ENCODE results near the gene CFAP97. TPM values are rescaled to one million over a fixed set of nuclear protein-coding genes. Genes with fewer than 3 reads are reported as not detected.

The CFAP97 gene
- total and polyA plus RNA-seq, 4 experiments from 2014 or later: 41.6 to 128 (median 82.4) TPM

DNA sequence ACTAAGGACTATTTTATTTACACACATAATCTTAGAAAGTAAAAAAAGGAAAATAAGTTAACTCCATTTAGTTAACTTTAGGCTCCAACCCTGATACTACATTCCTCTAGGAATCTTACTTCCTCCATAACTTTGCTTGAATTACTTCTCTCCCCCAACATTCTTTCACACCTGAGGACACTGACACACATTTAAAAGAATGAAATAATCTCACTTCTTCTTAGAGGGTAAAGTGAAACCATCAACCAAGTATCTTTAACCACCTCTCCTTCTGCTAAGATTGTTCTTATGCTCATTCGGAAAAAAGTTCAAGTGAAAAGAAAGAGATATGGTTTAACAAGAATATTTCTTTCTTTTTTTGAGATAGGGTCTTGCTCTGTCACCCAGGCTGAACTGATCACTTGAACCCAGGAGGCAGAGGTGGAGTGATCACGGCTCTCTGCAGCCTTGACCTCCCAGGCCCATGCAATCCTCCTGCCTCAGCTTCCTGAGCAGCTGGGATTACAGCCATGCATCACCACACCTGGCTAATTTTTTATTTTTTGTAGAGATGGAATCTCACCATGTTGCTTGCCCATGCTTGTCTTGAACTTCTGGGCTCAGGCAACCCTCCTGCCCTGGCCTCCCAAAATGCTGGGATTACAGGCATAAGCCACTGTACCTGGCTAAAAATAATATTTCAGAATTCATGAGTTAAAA, 32.3 kb downstream of the CFAP97 start:
- peaks cover 4% of the 10 kb centered on the region for H3K4me1 ChIP-seq (ENCODE audit: insufficient read depth, low read length)
- Mint-ChIP-seq H3K27me3 (no peaks in the 10 kb centered on the region), H3K27ac (no peak overlapping the region), H3K36me3 (peaks cover 57 to 61% of the 10 kb centered on the region in 2 donors), H3K4me1 (peaks cover 4 to 23% (median 8%) of the 10 kb centered on the region in 4 donors), H3K9me3 (no peaks in the 10 kb centered on the region), H3K4me3 (no peak overlapping the region)
- intact Hi-C loops (cut with micrococcal nuclease): no loop called here
- peaks cover 15% of the 10 kb centered on the region for H3K36me3 ChIP-seq (ENCODE audit: insufficient read depth, low read length)
- no peaks in the 10 kb centered on the region for H3K9me3 ChIP-seq (ENCODE audit: control insufficient read depth in 1 of 2, low read length in 2 of 2)
- ChIA-PET CTCF (ENCODE audit: partially characterized antibody) (interaction anchor here (0.7 to 1.0 kb wide), 5 partner anchors 12 to 199 kb away, joined by 3 to 5 read pairs (median 3); no protein-coding TSS in a partner anchor), POLR2A (ENCODE audit: partially characterized antibody) (no interaction called here)
- H3K27me3 ChIP-seq (ENCODE audit: insufficient read depth, low read length): no peaks in the 10 kb centered on the region
- no peak overlapping the region for H3K27ac ChIP-seq (ENCODE audit: low read depth, low read length)
- DNase-seq: no peak
- no peak overlapping the region for H3K4me3 ChIP-seq (ENCODE audit: low read length in 2 of 2)

DNA sequence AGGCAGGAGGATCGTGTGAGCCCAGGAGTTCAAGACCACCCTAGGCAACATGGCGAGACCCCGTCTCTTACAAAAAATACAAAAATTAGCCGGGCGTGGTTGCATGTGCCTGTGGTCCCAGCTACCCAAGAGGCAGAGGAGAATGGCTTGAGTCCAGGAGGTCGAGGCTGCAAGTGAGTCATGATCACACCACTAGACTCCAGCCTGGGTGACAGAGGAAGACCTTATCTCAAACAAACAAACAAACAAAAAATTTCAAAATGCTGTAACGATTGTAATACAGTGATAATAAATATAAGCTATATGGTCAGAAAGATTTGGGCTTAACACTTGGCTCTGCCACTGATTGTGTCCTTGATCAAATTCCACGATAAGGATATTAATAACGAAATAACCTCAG, 36.6 kb downstream of the CFAP97 start:
- Mint-ChIP-seq H3K9me3 (no peaks in the 10 kb centered on the region), H3K4me1 (peaks cover 15 to 36% (median 25%) of the 10 kb centered on the region in 4 donors), H3K4me3 (no peak overlapping the region), H3K27ac (no peak overlapping the region), H3K27me3 (no peaks in the 10 kb centered on the region), H3K36me3 (peaks cover 50 to 54% of the 10 kb centered on the region in 2 donors)
- Histone ChIP-seq H3K36me3 (ENCODE audit: insufficient read depth, low read length) (peaks cover 15% of the 10 kb centered on the region), H3K4me1 (ENCODE audit: insufficient read depth, low read length) (peaks cover 18% of the 10 kb centered on the region), H3K9me3 (ENCODE audit: control insufficient read depth in 1 of 2, low read length in 2 of 2) (no peaks in the 10 kb centered on the region), H3K4me3 (ENCODE audit: low read length in 2 of 2) (no peak overlapping the region), H3K27ac (ENCODE audit: low read depth, low read length) (no peak overlapping the region), H3K27me3 (ENCODE audit: insufficient read depth, low read length) (no peaks in the 10 kb centered on the region)
- intact Hi-C loops (cut with micrococcal nuclease): no loop called here
- DNase-seq: no peak
- ChIA-PET CTCF (ENCODE audit: partially characterized antibody) (interaction anchor here (1.1 to 7.9 kb wide), 3 partner anchors 11 to 903 kb away, joined by 3 to 40 read pairs (median 11); no protein-coding TSS in a partner anchor), POLR2A (ENCODE audit: partially characterized antibody) (no interaction called here)

DNA sequence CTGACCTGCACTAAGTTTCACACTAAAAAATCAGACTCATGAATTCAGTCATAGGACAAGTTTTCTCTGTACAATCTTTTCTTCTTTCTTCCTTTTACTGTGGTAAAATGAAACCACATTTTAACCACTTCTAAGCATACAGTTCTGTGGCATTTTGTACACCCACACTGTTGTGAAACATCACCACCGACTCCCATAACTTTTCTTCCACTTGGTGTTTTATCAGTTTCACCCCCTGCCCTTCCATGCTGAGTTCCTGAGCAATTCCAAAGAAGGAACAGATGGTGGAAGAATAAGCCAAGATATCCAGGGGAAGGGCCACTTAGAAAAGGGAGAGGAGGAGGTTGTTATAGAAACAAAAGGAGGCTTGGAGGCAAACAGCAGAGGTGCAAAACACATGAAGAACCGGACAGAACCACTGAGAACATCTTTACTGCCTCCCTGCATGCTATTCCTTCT, 38.2 kb downstream of the CFAP97 start:
- DNase-seq: peak in 4 of 5 donors; percentile 63 to 70 (median 66)
- Mint-ChIP-seq H3K36me3 (peaks cover 46 to 56% of the 10 kb centered on the region in 2 donors), H3K4me3 (peak overlapping the region; percentile 29 to 78 (median 60)), H3K9me3 (no peaks in the 10 kb centered on the region), H3K27me3 (no peaks in the 10 kb centered on the region), H3K4me1 (peaks cover 15 to 32% (median 23%) of the 10 kb centered on the region in 4 donors), H3K27ac (peak overlapping the region in 6 of 7 donors; percentile 32 to 86 (median 50))
- intact Hi-C loops (cut with micrococcal nuclease): no loop called here
- no peak overlapping the region for H3K27ac ChIP-seq (ENCODE audit: low read depth, low read length)
- H3K36me3 ChIP-seq (ENCODE audit: insufficient read depth, low read length): peaks cover 28% of the 10 kb centered on the region
- POLR2A ChIA-PET (ENCODE audit: partially characterized antibody): no interaction called here
- no peaks in the 10 kb centered on the region for H3K27me3 ChIP-seq (ENCODE audit: insufficient read depth, low read length)
- CTCF ChIA-PET (ENCODE audit: partially characterized antibody): interaction anchor here (0.5 to 7.9 kb wide), 2 partner anchors 19 to 33 kb away, joined by 4 to 40 read pairs; no protein-coding TSS in a partner anchor
- no peak overlapping the region for H3K4me3 ChIP-seq (ENCODE audit: low read length in 2 of 2)
- H3K4me1 ChIP-seq (ENCODE audit: insufficient read depth, low read length): peaks cover 18% of the 10 kb centered on the region
- H3K9me3 ChIP-seq (ENCODE audit: control insufficient read depth in 1 of 2, low read length in 2 of 2): no peaks in the 10 kb centered on the region

DNA sequence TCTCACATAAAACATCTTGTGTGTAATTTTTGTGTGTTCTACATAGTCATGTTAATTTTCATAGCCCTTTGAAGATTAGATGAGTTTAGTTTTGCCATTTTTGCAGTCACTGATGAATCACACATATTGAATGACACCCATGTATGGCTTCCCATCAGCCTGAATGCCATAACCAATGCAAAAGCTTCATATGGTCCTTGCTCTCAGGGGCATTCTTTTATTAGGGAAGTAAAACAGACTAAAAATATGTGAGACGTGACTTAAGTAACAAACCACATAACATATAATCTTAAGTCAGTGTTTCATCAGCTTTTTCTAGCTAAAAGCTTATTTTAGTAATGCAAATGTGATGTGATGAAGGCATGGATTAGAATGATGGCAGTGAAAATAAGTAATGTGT, 52.5 kb downstream of the CFAP97 start:
- Mint-ChIP-seq H3K27ac (no peak overlapping the region), H3K27me3 (no peaks in the 10 kb centered on the region), H3K36me3 (peaks cover 30 to 37% of the 10 kb centered on the region in 2 donors), H3K4me1 (peaks cover 0 to 2% (median 0%) of the 10 kb centered on the region in 4 donors), H3K9me3 (no peaks in the 10 kb centered on the region), H3K4me3 (no peak overlapping the region)
- Histone ChIP-seq H3K36me3 (ENCODE audit: insufficient read depth, low read length) (peaks cover 5% of the 10 kb centered on the region), H3K4me3 (ENCODE audit: low read length in 2 of 2) (no peak overlapping the region), H3K4me1 (ENCODE audit: insufficient read depth, low read length) (no peaks in the 10 kb centered on the region), H3K9me3 (ENCODE audit: control insufficient read depth in 1 of 2, low read length in 2 of 2) (no peaks in the 10 kb centered on the region), H3K27ac (ENCODE audit: low read depth, low read length) (no peak overlapping the region), H3K27me3 (ENCODE audit: insufficient read depth, low read length) (no peaks in the 10 kb centered on the region)
- ChIA-PET CTCF (ENCODE audit: partially characterized antibody) (interaction anchor here (1.1 to 1.9 kb wide), 2 partner anchors 8 to 17 kb away, joined by 4 to 7 read pairs; partner anchors contain the start of gene SLC25A4), POLR2A (ENCODE audit: partially characterized antibody) (no interaction called here)
- DNase-seq: no peak
- intact Hi-C loops (cut with micrococcal nuclease): no loop called here

DNA sequence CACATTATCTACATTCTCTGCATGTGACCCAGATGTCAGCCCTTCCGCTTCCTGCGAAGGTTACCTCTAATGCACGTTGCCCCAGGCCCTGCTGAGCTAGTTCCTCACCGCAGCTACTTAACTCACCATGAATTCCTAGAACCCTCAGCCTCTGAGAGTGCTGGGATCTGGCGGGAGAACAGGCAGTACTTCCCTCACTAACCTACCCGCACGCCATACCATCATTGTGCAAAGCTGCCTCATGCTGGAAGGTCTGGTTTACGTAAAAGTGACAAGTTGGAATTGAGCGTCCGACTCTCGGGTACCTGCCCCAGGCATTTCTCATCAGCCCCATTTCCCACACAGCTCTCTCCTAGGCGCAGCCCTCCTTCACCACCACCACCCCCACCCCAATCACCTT, 54.4 kb downstream of the CFAP97 start:
- no peaks in the 10 kb centered on the region for H3K27me3 Mint-ChIP-seq
- Histone ChIP-seq H3K27ac (ENCODE audit: low read depth, low read length) (no peak overlapping the region), H3K27me3 (ENCODE audit: insufficient read depth, low read length) (no peaks in the 10 kb centered on the region), H3K4me3 (ENCODE audit: low read length in 2 of 2) (no peak overlapping the region), H3K9me3 (ENCODE audit: control insufficient read depth in 1 of 2, low read length in 2 of 2) (no peaks in the 10 kb centered on the region), H3K36me3 (ENCODE audit: insufficient read depth, low read length) (peaks cover 5% of the 10 kb centered on the region), H3K4me1 (ENCODE audit: insufficient read depth, low read length) (no peaks in the 10 kb centered on the region)
- peaks cover 0 to 7% (median 4%) of the 10 kb centered on the region in 4 donors for H3K4me1 Mint-ChIP-seq
- DNase-seq: no peak
- no peak overlapping the region for H3K4me3 Mint-ChIP-seq
- ChIA-PET POLR2A (ENCODE audit: partially characterized antibody) (no interaction called here), CTCF (ENCODE audit: partially characterized antibody) (no interaction called here)
- peaks cover 25 to 32% of the 10 kb centered on the region in 2 donors for H3K36me3 Mint-ChIP-seq
- no peaks in the 10 kb centered on the region for H3K9me3 Mint-ChIP-seq
- peak overlapping the region in 1 of 7 donors; percentile 48 for H3K27ac Mint-ChIP-seq
- intact Hi-C loops (cut with micrococcal nuclease): no loop called here

DNA sequence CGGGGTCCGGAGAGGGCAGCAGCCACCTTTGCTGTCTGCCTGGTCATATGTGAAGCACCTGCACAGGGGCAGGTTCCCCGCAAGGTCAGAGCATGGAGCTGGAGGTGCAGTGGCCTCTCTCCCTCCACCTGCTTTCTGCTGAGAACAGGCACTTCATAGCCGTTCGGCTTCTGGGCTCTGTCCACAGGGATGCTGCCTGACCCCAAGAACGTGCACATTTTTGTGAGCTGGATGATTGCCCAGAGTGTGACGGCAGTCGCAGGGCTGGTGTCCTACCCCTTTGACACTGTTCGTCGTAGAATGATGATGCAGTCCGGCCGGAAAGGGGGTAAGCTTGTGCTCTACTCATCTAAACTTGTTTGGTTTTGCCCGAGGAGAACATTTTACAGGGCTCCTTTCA, 58.2 kb downstream of the CFAP97 start:
- Histone ChIP-seq H3K27ac (ENCODE audit: low read depth, low read length) (no peak overlapping the region), H3K4me3 (ENCODE audit: low read length in 2 of 2) (no peak overlapping the region), H3K36me3 (ENCODE audit: insufficient read depth, low read length) (no peaks in the 10 kb centered on the region), H3K9me3 (ENCODE audit: control insufficient read depth in 1 of 2, low read length in 2 of 2) (no peaks in the 10 kb centered on the region), H3K27me3 (ENCODE audit: insufficient read depth, low read length) (peaks cover 6% of the 10 kb centered on the region), H3K4me1 (ENCODE audit: insufficient read depth, low read length) (peaks cover 15% of the 10 kb centered on the region)
- ChIA-PET POLR2A (ENCODE audit: partially characterized antibody) (no interaction called here), CTCF (ENCODE audit: partially characterized antibody) (interaction anchor here (1.4 to 7.3 kb wide), 3 partner anchors 11 to 38 kb away, joined by 3 to 45 read pairs (median 6); no protein-coding TSS in a partner anchor)
- H3K36me3 Mint-ChIP-seq: peaks cover 4 to 10% of the 10 kb centered on the region in 2 donors
- H3K27ac Mint-ChIP-seq: no peak overlapping the region
- peaks cover 10 to 24% (median 16%) of the 10 kb centered on the region in 4 donors for H3K4me1 Mint-ChIP-seq
- peak overlapping the region in 2 of 8 donors; percentile 13 to 61 for H3K4me3 Mint-ChIP-seq
- no peaks in the 10 kb centered on the region for H3K9me3 Mint-ChIP-seq
- DNase-seq: no peak
- H3K27me3 Mint-ChIP-seq: peaks cover 0 to 2% of the 10 kb centered on the region in 2 donors
- intact Hi-C loops (cut with micrococcal nuclease): no loop called here

DNA sequence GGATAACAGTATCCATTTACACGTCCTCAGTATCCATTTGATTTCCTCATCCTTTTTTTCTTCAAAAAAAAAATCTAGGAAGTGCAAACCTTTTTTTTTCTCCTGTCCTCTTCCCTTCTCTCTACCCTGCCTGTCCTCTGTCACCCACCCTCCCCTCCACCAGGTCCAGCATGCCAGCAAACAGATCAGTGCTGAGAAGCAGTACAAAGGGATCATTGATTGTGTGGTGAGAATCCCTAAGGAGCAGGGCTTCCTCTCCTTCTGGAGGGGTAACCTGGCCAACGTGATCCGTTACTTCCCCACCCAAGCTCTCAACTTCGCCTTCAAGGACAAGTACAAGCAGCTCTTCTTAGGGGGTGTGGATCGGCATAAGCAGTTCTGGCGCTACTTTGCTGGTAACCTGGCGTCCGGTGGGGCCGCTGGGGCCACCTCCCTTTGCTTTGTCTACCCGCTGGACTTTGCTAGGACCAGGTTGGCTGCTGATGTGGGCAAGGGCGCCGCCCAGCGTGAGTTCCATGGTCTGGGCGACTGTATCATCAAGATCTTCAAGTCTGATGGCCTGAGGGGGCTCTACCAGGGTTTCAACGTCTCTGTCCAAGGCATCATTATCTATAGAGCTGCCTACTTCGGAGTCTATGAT, 59.1 kb downstream of the CFAP97 start:
- H3K4me1 ChIP-seq (ENCODE audit: insufficient read depth, low read length): peaks cover 15% of the 10 kb centered on the region
- no peak overlapping the region for H3K27ac ChIP-seq (ENCODE audit: low read depth, low read length)
- intact Hi-C loops (cut with micrococcal nuclease): loop anchor here (5.0 kb wide), 1 partner anchor 253 kb away; the partner anchor contains the start of genes ANKRD37 and LRP2BP
- H3K27me3 ChIP-seq (ENCODE audit: insufficient read depth, low read length): peaks cover 6% of the 10 kb centered on the region
- H3K27me3 Mint-ChIP-seq: peaks cover 1 to 4% of the 10 kb centered on the region in 2 donors
- peak overlapping the region in 7 of 8 donors; percentile 8 to 85 (median 44) for H3K4me3 Mint-ChIP-seq
- CTCF ChIA-PET (ENCODE audit: partially characterized antibody): interaction anchor here (1.8 to 7.3 kb wide), 3 partner anchors 10 to 39 kb away, joined by 6 to 45 read pairs (median 12); no protein-coding TSS in a partner anchor
- H3K36me3 ChIP-seq (ENCODE audit: insufficient read depth, low read length): no peaks in the 10 kb centered on the region
- H3K36me3 Mint-ChIP-seq: peaks cover 4 to 10% of the 10 kb centered on the region in 2 donors
- POLR2A ChIA-PET (ENCODE audit: partially characterized antibody): interaction anchor here (2.8 kb wide), 1 partner anchor 251 kb away, joined by 14 read pairs; the partner anchor contains the start of genes ANKRD37 and LRP2BP
- no peak for DNase-seq
- H3K27ac Mint-ChIP-seq: peak overlapping the region in 1 of 7 donors; percentile 17
- no peaks in the 10 kb centered on the region for H3K9me3 Mint-ChIP-seq
- peaks cover 10 to 24% (median 16%) of the 10 kb centered on the region in 4 donors for H3K4me1 Mint-ChIP-seq
- H3K4me3 ChIP-seq (ENCODE audit: low read length in 2 of 2): no peak overlapping the region
- H3K9me3 ChIP-seq (ENCODE audit: control insufficient read depth in 1 of 2, low read length in 2 of 2): no peaks in the 10 kb centered on the region
